ENCODE results near the gene TBX2.
A peak's percentile ranks its signal among the peaks of the same experiment; 100 is the strongest.

The TBX2 gene

GRCh38 chr17:61401389-61402072, 1.9 kb downstream of the TBX2 start:
- ChIA-PET POLR2A (ENCODE audit: low non-redundant PET) (no interaction called here), CTCF (interaction anchor here (1.1 kb wide), 1 partner anchor 430 kb away, joined by 4 read pairs; no protein-coding TSS in a partner anchor)
- TF ChIP-seq CTCF (conservative IDR thresholded peaks at IDR 0.05; ENCODE audit: low read depth) = no peak
- H3K27ac ChIP-seq = no peak overlapping the region
- no peak for DNase-seq (ENCODE audit: low spot score)

- TF ChIP-seq CTCF (conservative IDR thresholded peaks at IDR 0.05; ENCODE audit: low read depth) = no peak
- ChIA-PET POLR2A (ENCODE audit: low non-redundant PET) (no interaction called here), CTCF (interaction anchor here (1.1 kb wide), 1 partner anchor 431 kb away, joined by 4 read pairs; no protein-coding TSS in a partner anchor)
- no peak for DNase-seq (ENCODE audit: low spot score)
- H3K27ac ChIP-seq = no peak overlapping the region
These were observed 2.5 kb downstream of the TBX2 start for GRCh38 chr17:61402073-61402541.

GRCh38 chr17:61402978-61403800, 3.5 kb downstream of the TBX2 start:
- POLR2A ChIA-PET (ENCODE audit: low non-redundant PET) = no interaction called here
- DNase-seq (ENCODE audit: low spot score) = no peak
- H3K27ac ChIP-seq = no peak overlapping the region; the same call in 1 of the 2 replicates
- CTCF ChIA-PET = interaction anchor here (0.7 kb wide), 1 partner anchor 880 kb away, joined by 3 read pairs; no protein-coding TSS in a partner anchor
- TF ChIP-seq CTCF (conservative IDR thresholded peaks at IDR 0.05; ENCODE audit: low read depth) = no peak

- peak overlapping the region; percentile 2; the same call in 1 of the 2 replicates for H3K27ac ChIP-seq
- DNase-seq (ENCODE audit: low spot score) = peak; percentile 38
- TF ChIP-seq CTCF (conservative IDR thresholded peaks at IDR 0.05; ENCODE audit: low read depth) = no peak
- POLR2A ChIA-PET (ENCODE audit: low non-redundant PET) = no interaction called here
- CTCF ChIA-PET = no interaction called here
These were observed 4.4 kb downstream of the TBX2 start for GRCh38 chr17:61403801-61404662.

- no peak overlapping the region for H3K27ac ChIP-seq
- ChIA-PET CTCF (no interaction called here), POLR2A (ENCODE audit: low non-redundant PET) (no interaction called here)
- no peak for TF ChIP-seq CTCF (conservative IDR thresholded peaks at IDR 0.05; ENCODE audit: low read depth)
- no peak for DNase-seq (ENCODE audit: low spot score)
These were observed 4.9 kb downstream of the TBX2 start for GRCh38 chr17:61404663-61404912.
